Erythroblast (primary cell): ENCODE measurements around the gene SH3RF2.

ENCODE experiments used
- DNase-seq, 2 experiments: peaks; one replicate each; lab custom pipeline; 2025; lab: John Stamatoyannopoulos, UW
- GATA1 ChIP-seq: IDR thresholded peaks from 2 replicates; pipeline ENCODE4 v1.6.1; 2011; ENCODE audit warnings: low read depth, mild to moderate bottlenecking, control low read depth, low read length, moderate library complexity
- POLR2A ChIP-seq: IDR thresholded peaks from 2 replicates; pipeline ENCODE4 v1.6.1; 2011; ENCODE audit warnings: mild to moderate bottlenecking, low read length

SH3RF2 gene

GRCh38 chr5:145912019-145912418 lies 24.4 kb upstream of the SH3RF2 start:
- TF ChIP-seq POLR2A (no peak), GATA1 (no peak)
- no peak for DNase-seq

- no peak for DNase-seq
- TF ChIP-seq GATA1, result no peak
- no peak for TF ChIP-seq POLR2A
These were observed 23.8 kb upstream of the SH3RF2 start for GRCh38 chr5:145912594-145912993.

GRCh38 chr5:145913701-145914100 lies 22.7 kb upstream of the SH3RF2 start:
- DNase-seq, result no peak
- TF ChIP-seq POLR2A (no peak), GATA1 (no peak)

- DNase-seq, result no peak
- TF ChIP-seq GATA1, result no peak
- no peak for TF ChIP-seq POLR2A
These were observed 20.3 kb upstream of the SH3RF2 start for GRCh38 chr5:145915970-145916638.

GRCh38 chr5:145917288-145917687 lies 19.1 kb upstream of the SH3RF2 start:
- no peak for TF ChIP-seq POLR2A
- no peak for TF ChIP-seq GATA1
- no peak for DNase-seq

- TF ChIP-seq POLR2A (no peak), GATA1 (no peak)
These were observed 18.0 kb upstream of the SH3RF2 start for GRCh38 chr5:145918397-145918796.

GRCh38 chr5:145919413-145919812 lies 17.0 kb upstream of the SH3RF2 start:
- no peak for DNase-seq
- TF ChIP-seq POLR2A (no peak), GATA1 (no peak)

More at GRCh38 chr5:145918397-145918796, 18.0 kb upstream of the SH3RF2 start:
- no peak for DNase-seq

- TF ChIP-seq GATA1 (no peak), POLR2A (no peak)
- no peak for DNase-seq
These were observed 15.7 kb upstream of the SH3RF2 start for GRCh38 chr5:145920542-145921210.

GRCh38 chr5:145921211-145921610 lies 15.2 kb upstream of the SH3RF2 start:
- TF ChIP-seq POLR2A (no peak), GATA1 (no peak)
- DNase-seq, result no peak

GRCh38 chr5:145922059-145922458 lies 14.3 kb upstream of the SH3RF2 start:
- no peak for TF ChIP-seq GATA1
- DNase-seq, result no peak

- no peak for TF ChIP-seq GATA1
- no peak for TF ChIP-seq POLR2A
- no peak for DNase-seq
These were observed 13.0 kb upstream of the SH3RF2 start for GRCh38 chr5:145923405-145923804.

- DNase-seq, result no peak
- TF ChIP-seq POLR2A, result no peak
These were observed 11.5 kb upstream of the SH3RF2 start for GRCh38 chr5:145924849-145925248.

GRCh38 chr5:145925353-145925752 lies 11.0 kb upstream of the SH3RF2 start:
- TF ChIP-seq POLR2A (no peak), GATA1 (no peak)
- no peak for DNase-seq

- TF ChIP-seq GATA1, result no peak
- TF ChIP-seq POLR2A, result no peak
- DNase-seq, result no peak
These were observed 10.6 kb upstream of the SH3RF2 start for GRCh38 chr5:145925803-145926202.

- no peak for DNase-seq
- no peak for TF ChIP-seq POLR2A
- TF ChIP-seq GATA1, result no peak
These were observed 4.7 kb upstream of the SH3RF2 start for GRCh38 chr5:145931718-145932117.
